GM23338 (cell line): ENCODE measurements around the gene FAM53A.

ENCODE experiments used
- CREB1 ChIP-seq: fragments of 250-450 bp; sonication (Bioruptor Pico); IDR thresholded peaks from 2 replicates; pipeline ENCODE4 v1.5.0; 2020; ENCODE audit warnings: low read depth, mild to moderate bottlenecking, moderate library complexity
- ETS1 ChIP-seq: IDR thresholded peaks from 2 replicates; pipeline ENCODE4 v1.6.1; 2016; ENCODE audit warnings: antibody characterized with exemption
- EZH2 ChIP-seq: fragments of 200-600 bp; sonication (generic); IDR thresholded peaks from one replicate; pipeline ENCODE4 v1.8.0; 2017; ENCODE audit warnings: antibody characterized with exemption, mild to moderate bottlenecking, low read depth; ENCODE audit not compliant: unreplicated experiment
- EZH2phosphoT487 ChIP-seq: fragments of 200-600 bp; sonication (generic); IDR thresholded peaks from one replicate; pipeline ENCODE4 v1.8.1; 2018; ENCODE audit warnings: antibody characterized with exemption; ENCODE audit not compliant: unreplicated experiment
- JUNB ChIP-seq: IDR thresholded peaks from one replicate; pipeline ENCODE4 v1.6.1; 2016; ENCODE audit warnings: antibody characterized with exemption; ENCODE audit not compliant: unreplicated experiment
- NANOG ChIP-seq: IDR thresholded peaks from 2 replicates; pipeline ENCODE4 v1.6.1; 2016; ENCODE audit warnings: antibody characterized with exemption, borderline replicate concordance
- POLR2AphosphoS5 ChIP-seq: IDR thresholded peaks from 2 replicates; pipeline ENCODE4 v1.6.1; 2016; ENCODE audit warnings: antibody characterized with exemption, low read depth
- REST ChIP-seq: IDR thresholded peaks from one replicate; pipeline ENCODE4 v1.6.1; 2018; ENCODE audit warnings: antibody characterized with exemption; ENCODE audit not compliant: unreplicated experiment
- STAT1 ChIP-seq: IDR thresholded peaks from one replicate; pipeline ENCODE4 v1.6.1; 2016; ENCODE audit warnings: antibody characterized with exemption; ENCODE audit not compliant: unreplicated experiment
- ZNF114 ChIP-seq: fragments of 250-450 bp; sonication (Bioruptor Pico); IDR thresholded peaks from 2 replicates; pipeline ENCODE4 v1.5.0; 2020; ENCODE audit warnings: mild to moderate bottlenecking, moderate library complexity
- ZNF331 ChIP-seq: fragments of 250-450 bp; sonication (Bioruptor Pico); IDR thresholded peaks from 2 replicates; pipeline ENCODE4 v1.5.0; 2020; ENCODE audit warnings: low read depth, mild to moderate bottlenecking, moderate library complexity
- TF ChIP-seq, protein P1 (sequence below), 2 experiments: fragments of 200-600 bp in 1 of 2; sonication (generic) in 1 of 2; conservative IDR thresholded peaks; 2 replicates each; pipeline versions ENCODE4 v1.5.1 to v1.6.1; 2016 to 2017; ENCODE audit warnings: antibody characterized with exemption in 2 of 2, low read depth in 2 of 2, mild to moderate bottlenecking in 2 of 2, moderate library complexity in 1 of 2
- TF ChIP-seq, protein P2 (sequence below): fragments of 250-450 bp; sonication (Bioruptor Pico); IDR thresholded peaks from 2 replicates; pipeline ENCODE4 v1.5.0; 2020; ENCODE audit warnings: mild to moderate bottlenecking, moderate library complexity

DNA sequence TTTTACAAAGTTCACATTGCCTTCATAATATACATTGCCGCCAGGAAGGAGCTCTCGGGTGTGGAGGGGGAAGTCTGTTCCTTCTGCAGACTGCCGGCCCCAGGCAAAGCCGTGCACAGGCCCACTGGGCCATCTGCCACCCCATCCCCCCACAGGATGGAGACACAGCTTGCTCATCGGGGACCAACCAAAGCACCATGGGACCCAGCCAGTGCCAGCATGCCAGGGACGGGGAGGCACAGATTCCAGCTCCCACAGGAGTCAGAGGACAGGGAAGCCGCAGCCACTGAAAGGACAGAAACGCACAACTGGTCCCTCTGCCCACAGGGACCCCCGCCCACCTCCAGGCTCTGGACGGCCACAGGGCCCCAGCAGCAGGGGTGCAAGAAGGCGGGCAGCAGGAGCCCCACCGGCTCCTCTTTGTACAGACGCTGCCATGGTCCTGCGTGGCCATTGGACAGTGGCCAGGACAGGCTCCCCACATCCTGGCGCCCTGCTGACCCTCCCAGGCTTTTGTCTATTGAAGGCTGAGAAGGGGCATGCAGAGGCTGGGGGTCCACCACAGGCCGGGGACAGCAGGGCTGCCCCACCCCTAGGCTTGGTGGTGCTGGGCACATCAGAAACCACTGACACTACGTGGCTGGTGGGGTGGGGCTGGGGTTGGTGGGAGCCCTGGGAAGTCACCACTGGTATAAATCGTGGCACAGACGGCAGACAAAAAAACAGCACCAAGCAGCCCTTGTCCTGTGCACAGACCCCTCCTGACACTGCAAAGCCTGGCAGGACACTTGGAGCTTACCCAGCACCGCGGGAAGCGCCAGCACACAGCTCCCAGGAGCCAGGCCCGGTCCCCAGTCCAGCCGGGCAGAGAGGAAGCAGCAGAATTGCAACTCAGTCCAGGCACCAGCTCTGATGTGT is 89.0 kb downstream of the FAM53A start:
- TF ChIP-seq, protein P1, sequence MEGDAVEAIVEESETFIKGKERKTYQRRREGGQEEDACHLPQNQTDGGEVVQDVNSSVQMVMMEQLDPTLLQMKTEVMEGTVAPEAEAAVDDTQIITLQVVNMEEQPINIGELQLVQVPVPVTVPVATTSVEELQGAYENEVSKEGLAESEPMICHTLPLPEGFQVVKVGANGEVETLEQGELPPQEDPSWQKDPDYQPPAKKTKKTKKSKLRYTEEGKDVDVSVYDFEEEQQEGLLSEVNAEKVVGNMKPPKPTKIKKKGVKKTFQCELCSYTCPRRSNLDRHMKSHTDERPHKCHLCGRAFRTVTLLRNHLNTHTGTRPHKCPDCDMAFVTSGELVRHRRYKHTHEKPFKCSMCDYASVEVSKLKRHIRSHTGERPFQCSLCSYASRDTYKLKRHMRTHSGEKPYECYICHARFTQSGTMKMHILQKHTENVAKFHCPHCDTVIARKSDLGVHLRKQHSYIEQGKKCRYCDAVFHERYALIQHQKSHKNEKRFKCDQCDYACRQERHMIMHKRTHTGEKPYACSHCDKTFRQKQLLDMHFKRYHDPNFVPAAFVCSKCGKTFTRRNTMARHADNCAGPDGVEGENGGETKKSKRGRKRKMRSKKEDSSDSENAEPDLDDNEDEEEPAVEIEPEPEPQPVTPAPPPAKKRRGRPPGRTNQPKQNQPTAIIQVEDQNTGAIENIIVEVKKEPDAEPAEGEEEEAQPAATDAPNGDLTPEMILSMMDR (conservative IDR thresholded peaks at IDR 0.05; ENCODE audit: low read depth in 2 of 2) = no peak
- TF ChIP-seq EZH2phosphoT487 (no peak), POLR2AphosphoS5 (no peak), JUNB (no peak), EZH2 (no peak), CREB1 (CRISPR knock-in tag) (no peak), REST (no peak), ZNF331 (CRISPR knock-in tag) (no peak), NANOG (no peak), STAT1 (no peak), ZNF114 (CRISPR knock-in tag) (no peak), ETS1 (no peak)
- TF ChIP-seq, protein P2, sequence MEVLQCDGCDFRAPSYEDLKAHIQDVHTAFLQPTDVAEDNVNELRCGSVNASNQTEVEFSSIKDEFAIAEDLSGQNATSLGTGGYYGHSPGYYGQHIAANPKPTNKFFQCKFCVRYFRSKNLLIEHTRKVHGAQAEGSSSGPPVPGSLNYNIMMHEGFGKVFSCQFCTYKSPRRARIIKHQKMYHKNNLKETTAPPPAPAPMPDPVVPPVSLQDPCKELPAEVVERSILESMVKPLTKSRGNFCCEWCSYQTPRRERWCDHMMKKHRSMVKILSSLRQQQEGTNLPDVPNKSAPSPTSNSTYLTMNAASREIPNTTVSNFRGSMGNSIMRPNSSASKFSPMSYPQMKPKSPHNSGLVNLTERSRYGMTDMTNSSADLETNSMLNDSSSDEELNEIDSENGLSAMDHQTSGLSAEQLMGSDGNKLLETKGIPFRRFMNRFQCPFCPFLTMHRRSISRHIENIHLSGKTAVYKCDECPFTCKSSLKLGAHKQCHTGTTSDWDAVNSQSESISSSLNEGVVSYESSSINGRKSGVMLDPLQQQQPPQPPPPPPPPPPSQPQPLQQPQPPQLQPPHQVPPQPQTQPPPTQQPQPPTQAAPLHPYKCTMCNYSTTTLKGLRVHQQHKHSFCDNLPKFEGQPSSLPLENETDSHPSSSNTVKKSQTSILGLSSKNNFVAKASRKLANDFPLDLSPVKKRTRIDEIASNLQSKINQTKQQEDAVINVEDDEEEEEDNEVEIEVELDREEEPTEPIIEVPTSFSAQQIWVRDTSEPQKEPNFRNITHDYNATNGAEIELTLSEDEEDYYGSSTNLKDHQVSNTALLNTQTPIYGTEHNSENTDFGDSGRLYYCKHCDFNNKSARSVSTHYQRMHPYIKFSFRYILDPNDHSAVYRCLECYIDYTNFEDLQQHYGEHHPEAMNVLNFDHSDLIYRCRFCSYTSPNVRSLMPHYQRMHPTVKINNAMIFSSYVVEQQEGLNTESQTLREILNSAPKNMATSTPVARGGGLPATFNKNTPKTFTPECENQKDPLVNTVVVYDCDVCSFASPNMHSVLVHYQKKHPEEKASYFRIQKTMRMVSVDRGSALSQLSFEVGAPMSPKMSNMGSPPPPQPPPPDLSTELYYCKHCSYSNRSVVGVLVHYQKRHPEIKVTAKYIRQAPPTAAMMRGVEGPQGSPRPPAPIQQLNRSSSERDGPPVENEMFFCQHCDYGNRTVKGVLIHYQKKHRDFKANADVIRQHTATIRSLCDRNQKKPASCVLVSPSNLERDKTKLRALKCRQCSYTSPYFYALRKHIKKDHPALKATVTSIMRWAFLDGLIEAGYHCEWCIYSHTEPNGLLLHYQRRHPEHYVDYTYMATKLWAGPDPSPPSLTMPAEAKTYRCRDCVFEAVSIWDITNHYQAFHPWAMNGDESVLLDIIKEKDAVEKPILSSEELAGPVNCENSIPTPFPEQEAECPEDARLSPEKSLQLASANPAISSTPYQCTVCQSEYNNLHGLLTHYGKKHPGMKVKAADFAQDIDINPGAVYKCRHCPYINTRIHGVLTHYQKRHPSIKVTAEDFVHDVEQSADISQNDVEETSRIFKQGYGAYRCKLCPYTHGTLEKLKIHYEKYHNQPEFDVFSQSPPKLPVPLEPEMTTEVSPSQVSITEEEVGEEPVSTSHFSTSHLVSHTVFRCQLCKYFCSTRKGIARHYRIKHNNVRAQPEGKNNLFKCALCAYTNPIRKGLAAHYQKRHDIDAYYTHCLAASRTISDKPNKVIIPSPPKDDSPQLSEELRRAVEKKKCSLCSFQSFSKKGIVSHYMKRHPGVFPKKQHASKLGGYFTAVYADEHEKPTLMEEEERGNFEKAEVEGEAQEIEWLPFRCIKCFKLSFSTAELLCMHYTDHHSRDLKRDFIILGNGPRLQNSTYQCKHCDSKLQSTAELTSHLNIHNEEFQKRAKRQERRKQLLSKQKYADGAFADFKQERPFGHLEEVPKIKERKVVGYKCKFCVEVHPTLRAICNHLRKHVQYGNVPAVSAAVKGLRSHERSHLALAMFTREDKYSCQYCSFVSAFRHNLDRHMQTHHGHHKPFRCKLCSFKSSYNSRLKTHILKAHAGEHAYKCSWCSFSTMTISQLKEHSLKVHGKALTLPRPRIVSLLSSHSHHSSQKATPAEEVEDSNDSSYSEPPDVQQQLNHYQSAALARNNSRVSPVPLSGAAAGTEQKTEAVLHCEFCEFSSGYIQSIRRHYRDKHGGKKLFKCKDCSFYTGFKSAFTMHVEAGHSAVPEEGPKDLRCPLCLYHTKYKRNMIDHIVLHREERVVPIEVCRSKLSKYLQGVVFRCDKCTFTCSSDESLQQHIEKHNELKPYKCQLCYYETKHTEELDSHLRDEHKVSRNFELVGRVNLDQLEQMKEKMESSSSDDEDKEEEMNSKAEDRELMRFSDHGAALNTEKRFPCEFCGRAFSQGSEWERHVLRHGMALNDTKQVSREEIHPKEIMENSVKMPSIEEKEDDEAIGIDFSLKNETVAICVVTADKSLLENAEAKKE (CRISPR knock-in tag) = no peak
